Activated naive CD4-positive, alpha-beta T cell treated with anti-CD3 and anti-CD28 coated beads, Interleukin-2, amount 50 U/mL, for 24 hours (primary cell): ENCODE results near the gene LHFPL3.
"Not testable (repeated sequence)": the region's sequence is repeated elsewhere in the genome, so short reads cannot be mapped to it uniquely, and the experiment has no call there.

Source experiments
- H3K27ac Mint-ChIP-seq: one replicate; pipeline ENCODE4 v1.8.0; 2021; ENCODE audit warnings: mild to moderate bottlenecking, mixed read lengths
- H3K27me3 Mint-ChIP-seq: one replicate; pipeline ENCODE4 v1.8.0; 2021; ENCODE audit warnings: mixed read lengths
- H3K36me3 Mint-ChIP-seq: one replicate; pipeline ENCODE4 v1.8.0; 2021; ENCODE audit warnings: mixed read lengths
- H3K4me1 Mint-ChIP-seq: one replicate; pipeline ENCODE4 v1.8.0; 2021; ENCODE audit warnings: mixed read lengths
- H3K4me3 Mint-ChIP-seq: one replicate; pipeline ENCODE4 v1.8.0; 2021; ENCODE audit warnings: mild to moderate bottlenecking, mixed read lengths
- H3K9me3 Mint-ChIP-seq: one replicate; pipeline ENCODE4 v1.8.0; 2021; ENCODE audit warnings: mixed read lengths

Gene LHFPL3

GRCh38 chr7:104328296-104328969 is at the start of gene LHFPL3:
TSS of gene LHFPL3 (plus strand) at chr7:104328603.
- no peaks in the 10 kb centered on the region for H3K9me3 Mint-ChIP-seq
- H3K4me3 Mint-ChIP-seq = no peak within 1 kb of the TSS
- H3K27me3 Mint-ChIP-seq = peaks cover 46% of the 10 kb centered on the region

GRCh38 chr7:104281685-104282084 is 46.7 kb upstream of the LHFPL3 start:
- H3K27ac Mint-ChIP-seq, H3K36me3 Mint-ChIP-seq, H3K4me3 Mint-ChIP-seq, H3K27me3 Mint-ChIP-seq, H3K4me1 Mint-ChIP-seq, H3K9me3 Mint-ChIP-seq: not testable (repeated sequence)

More at GRCh38 chr7:104328296-104328969, at the start of gene LHFPL3:
- Mint-ChIP-seq H3K27ac (no peak within 1 kb of the TSS), H3K4me1 (peaks cover 9% of the 10 kb centered on the region), H3K36me3 (no peaks in the 10 kb centered on the region)

DNA sequence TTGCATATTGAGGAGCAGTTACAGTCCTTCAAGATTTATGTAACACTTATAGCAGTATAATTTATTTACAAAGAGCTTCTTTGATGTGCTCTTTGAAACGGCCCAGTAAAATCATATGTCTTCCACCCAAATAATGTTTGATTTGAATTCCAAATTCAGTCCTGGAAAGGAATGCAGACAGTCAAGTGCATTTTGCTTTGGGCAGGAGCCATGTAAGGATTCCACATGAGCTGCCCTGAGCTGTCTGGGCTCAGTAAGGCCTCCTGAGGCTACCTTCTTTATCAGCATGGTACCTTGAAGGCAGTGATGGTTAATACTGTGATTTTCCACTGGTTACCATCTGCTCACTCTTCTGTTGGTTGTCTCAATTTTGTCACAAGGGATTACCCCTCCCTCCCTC is 41.6 kb upstream of the LHFPL3 start:
- Mint-ChIP-seq H3K4me1 (no peaks in the 10 kb centered on the region), H3K27ac (no peak overlapping the region), H3K9me3 (no peaks in the 10 kb centered on the region), H3K4me3 (no peak overlapping the region), H3K36me3 (no peaks in the 10 kb centered on the region), H3K27me3 (peaks cover 11% of the 10 kb centered on the region)

GRCh38 chr7:104288137-104288536 is 40.3 kb upstream of the LHFPL3 start:
- H3K27ac Mint-ChIP-seq = no peak overlapping the region
- H3K36me3 Mint-ChIP-seq = no peaks in the 10 kb centered on the region
- peaks cover 9% of the 10 kb centered on the region for H3K27me3 Mint-ChIP-seq
- no peak overlapping the region for H3K4me3 Mint-ChIP-seq
- no peaks in the 10 kb centered on the region for H3K4me1 Mint-ChIP-seq
- no peaks in the 10 kb centered on the region for H3K9me3 Mint-ChIP-seq

- Mint-ChIP-seq H3K27ac (no peak overlapping the region), H3K9me3 (no peaks in the 10 kb centered on the region), H3K27me3 (peaks cover 16% of the 10 kb centered on the region), H3K36me3 (no peaks in the 10 kb centered on the region), H3K4me1 (no peaks in the 10 kb centered on the region), H3K4me3 (no peak overlapping the region)
Observed at GRCh38 chr7:104294291-104294690, 34.1 kb upstream of the LHFPL3 start.

- no peaks in the 10 kb centered on the region for H3K36me3 Mint-ChIP-seq
- no peaks in the 10 kb centered on the region for H3K4me1 Mint-ChIP-seq
- no peaks in the 10 kb centered on the region for H3K9me3 Mint-ChIP-seq
- peaks cover 15% of the 10 kb centered on the region for H3K27me3 Mint-ChIP-seq
- no peak overlapping the region for H3K27ac Mint-ChIP-seq
- no peak overlapping the region for H3K4me3 Mint-ChIP-seq
Observed at GRCh38 chr7:104296266-104296665, 32.1 kb upstream of the LHFPL3 start.

GRCh38 chr7:104296900-104297299 is 31.5 kb upstream of the LHFPL3 start:
- Mint-ChIP-seq H3K27ac (no peak overlapping the region), H3K36me3 (no peaks in the 10 kb centered on the region), H3K4me1 (no peaks in the 10 kb centered on the region), H3K27me3 (peaks cover 15% of the 10 kb centered on the region), H3K9me3 (no peaks in the 10 kb centered on the region), H3K4me3 (no peak overlapping the region)

DNA sequence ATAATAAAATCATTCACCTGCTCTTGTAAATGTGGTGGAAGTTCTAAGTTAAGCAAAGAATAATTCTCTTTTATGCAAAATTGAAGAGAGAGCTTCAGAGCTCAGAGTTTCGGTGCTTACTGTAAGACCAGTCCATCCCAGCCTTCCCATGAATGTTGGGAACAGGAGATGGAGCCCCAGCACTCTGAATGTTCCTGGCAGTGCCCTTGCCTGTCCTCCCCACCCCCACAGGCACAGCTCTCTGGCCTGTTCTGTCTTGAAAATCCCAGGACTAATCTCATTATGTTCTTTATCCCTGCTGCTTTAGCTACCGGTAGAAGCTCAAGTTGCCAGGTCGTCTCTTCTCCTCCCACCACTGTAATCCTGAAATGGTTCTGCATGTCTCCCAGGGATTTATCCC is 29.1 kb upstream of the LHFPL3 start:
- H3K4me1 Mint-ChIP-seq = no peaks in the 10 kb centered on the region

DNA sequence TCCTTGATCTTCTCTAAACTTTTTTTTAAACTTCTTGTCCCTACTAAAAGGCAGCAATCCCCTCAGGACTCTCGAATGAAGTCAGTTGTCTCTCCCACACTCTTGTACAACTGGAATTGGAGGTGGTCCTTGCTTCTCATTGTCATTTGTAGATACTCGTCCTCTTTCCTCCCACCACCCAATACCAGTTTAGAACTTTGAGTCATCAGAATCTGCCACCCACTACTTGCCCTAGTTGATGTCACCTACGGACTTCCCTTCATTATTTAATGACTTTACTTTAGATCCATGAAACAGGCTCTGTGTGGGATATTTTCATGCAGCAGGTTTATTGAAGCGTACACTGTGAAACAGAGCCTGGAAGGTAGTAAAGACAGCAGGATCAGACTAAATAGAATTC is 28.6 kb upstream of the LHFPL3 start:
- H3K4me3 Mint-ChIP-seq = no peak overlapping the region
- H3K27ac Mint-ChIP-seq = no peak overlapping the region
- H3K36me3 Mint-ChIP-seq = no peaks in the 10 kb centered on the region
- H3K27me3 Mint-ChIP-seq = peaks cover 12% of the 10 kb centered on the region
- H3K4me1 Mint-ChIP-seq = no peaks in the 10 kb centered on the region
- no peaks in the 10 kb centered on the region for H3K9me3 Mint-ChIP-seq

More for the DNA sequence above, 29.1 kb upstream of the LHFPL3 start:
- H3K36me3 Mint-ChIP-seq = no peaks in the 10 kb centered on the region
- no peak overlapping the region for H3K27ac Mint-ChIP-seq
- peaks cover 11% of the 10 kb centered on the region for H3K27me3 Mint-ChIP-seq
- H3K9me3 Mint-ChIP-seq = no peaks in the 10 kb centered on the region
- H3K4me3 Mint-ChIP-seq = no peak overlapping the region

- H3K36me3 Mint-ChIP-seq = no peaks in the 10 kb centered on the region
- H3K27ac Mint-ChIP-seq = no peak overlapping the region
- H3K9me3 Mint-ChIP-seq = peaks cover 5% of the 10 kb centered on the region
- no peak overlapping the region for H3K4me3 Mint-ChIP-seq
- no peaks in the 10 kb centered on the region for H3K4me1 Mint-ChIP-seq
- H3K27me3 Mint-ChIP-seq = peaks cover 12% of the 10 kb centered on the region
Observed at GRCh38 chr7:104306793-104307192, 21.6 kb upstream of the LHFPL3 start.

GRCh38 chr7:104317948-104318629 is 10.3 kb upstream of the LHFPL3 start:
- H3K36me3 Mint-ChIP-seq = no peaks in the 10 kb centered on the region
- peaks cover 2% of the 10 kb centered on the region for H3K27me3 Mint-ChIP-seq
- no peak overlapping the region for H3K4me3 Mint-ChIP-seq
- no peaks in the 10 kb centered on the region for H3K4me1 Mint-ChIP-seq
- H3K27ac Mint-ChIP-seq = no peak overlapping the region
- H3K9me3 Mint-ChIP-seq = peaks cover 43% of the 10 kb centered on the region

DNA sequence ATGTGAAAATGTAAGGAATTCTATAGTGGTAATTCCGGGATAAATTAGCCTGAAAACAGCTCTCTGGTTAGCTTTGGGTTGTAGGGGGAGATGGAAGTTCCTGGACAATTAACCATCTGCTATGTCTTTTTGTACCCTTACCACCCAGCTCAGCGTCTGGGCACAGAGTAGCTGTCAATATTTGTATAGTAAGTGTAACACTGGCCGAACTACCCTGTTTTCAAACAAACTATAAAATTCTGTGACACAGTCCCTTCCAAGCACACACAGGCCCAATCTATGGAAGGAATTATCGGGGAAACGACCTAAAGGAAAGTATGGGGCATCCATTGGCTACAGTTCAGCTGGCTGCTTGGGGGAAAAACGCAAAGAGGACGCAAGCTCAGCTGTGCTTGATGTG is 869 bp upstream of the LHFPL3 start:
- Mint-ChIP-seq H3K4me3 (no peak overlapping the region), H3K27me3 (peaks cover 41% of the 10 kb centered on the region), H3K9me3 (no peaks in the 10 kb centered on the region), H3K27ac (no peak overlapping the region), H3K36me3 (no peaks in the 10 kb centered on the region), H3K4me1 (peaks cover 9% of the 10 kb centered on the region)

GRCh38 chr7:104327938-104328295 is 486 bp upstream of the LHFPL3 start:
- no peaks in the 10 kb centered on the region for H3K9me3 Mint-ChIP-seq
- no peaks in the 10 kb centered on the region for H3K36me3 Mint-ChIP-seq
- H3K27me3 Mint-ChIP-seq = peaks cover 42% of the 10 kb centered on the region
- peaks cover 9% of the 10 kb centered on the region for H3K4me1 Mint-ChIP-seq
- H3K4me3 Mint-ChIP-seq = no peak overlapping the region
- no peak overlapping the region for H3K27ac Mint-ChIP-seq

DNA sequence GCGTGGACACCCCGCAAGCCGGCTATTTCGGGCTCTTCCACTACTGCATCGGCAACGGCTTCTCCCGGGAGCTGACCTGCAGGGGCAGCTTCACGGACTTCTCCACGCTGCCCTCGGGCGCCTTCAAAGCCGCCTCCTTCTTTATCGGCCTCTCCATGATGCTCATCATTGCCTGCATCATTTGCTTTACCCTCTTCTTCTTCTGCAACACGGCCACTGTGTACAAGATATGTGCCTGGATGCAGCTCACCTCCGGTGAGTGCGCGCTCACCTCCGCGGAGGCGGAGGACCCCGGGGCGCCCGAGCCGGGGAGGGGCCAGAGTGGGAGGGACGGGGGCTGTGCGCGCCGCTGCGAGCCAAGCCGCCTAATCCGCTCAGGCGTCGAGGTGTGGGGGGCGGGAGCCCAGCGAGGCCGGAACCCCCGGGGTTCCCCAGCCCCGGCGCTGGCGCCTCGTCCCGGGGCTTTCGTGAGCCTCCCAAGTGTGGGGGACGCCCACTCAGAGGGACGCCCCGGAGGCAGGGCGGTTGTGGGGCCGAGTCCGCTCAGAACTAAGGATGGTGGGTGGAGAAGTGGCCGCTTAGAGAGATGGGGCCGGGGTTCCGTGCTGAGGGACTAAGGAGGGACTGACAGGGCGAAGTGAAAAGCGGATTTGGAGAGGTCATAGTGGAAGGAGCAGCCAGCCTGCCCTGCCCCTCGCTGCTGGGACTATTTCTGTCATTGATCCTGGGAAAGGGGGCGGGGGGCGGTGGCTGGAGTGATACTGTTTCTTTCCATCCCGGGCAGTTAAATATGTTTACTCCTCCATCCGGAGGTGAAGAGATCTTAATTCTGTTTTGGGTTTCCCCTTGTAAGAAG is 795 bp downstream of the LHFPL3 start:
- H3K9me3 Mint-ChIP-seq = no peaks in the 10 kb centered on the region
- no peaks in the 10 kb centered on the region for H3K36me3 Mint-ChIP-seq
- peaks cover 50% of the 10 kb centered on the region for H3K27me3 Mint-ChIP-seq
- H3K4me3 Mint-ChIP-seq = no peak overlapping the region
- peaks cover 9% of the 10 kb centered on the region for H3K4me1 Mint-ChIP-seq
- H3K27ac Mint-ChIP-seq = no peak overlapping the region

DNA sequence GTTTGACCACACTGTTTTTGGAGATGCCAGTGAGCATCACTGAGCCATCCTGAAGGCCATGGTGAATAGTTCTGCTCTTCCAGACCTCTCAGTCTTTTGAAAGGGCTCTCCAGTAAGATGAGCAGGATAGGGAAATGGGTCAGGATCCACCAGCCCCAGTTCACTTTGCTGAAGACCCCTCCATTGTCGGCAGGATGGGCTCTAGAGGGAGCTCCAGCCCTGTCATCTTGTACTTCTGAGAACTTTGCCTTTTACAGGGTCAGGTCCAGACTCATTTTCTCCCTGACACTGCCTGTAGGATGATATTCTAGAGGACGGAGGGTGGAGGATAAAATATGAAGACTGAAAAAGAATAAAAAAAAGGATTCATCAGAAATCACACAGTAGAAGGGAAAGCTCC is 13.1 kb downstream of the LHFPL3 start:
- Mint-ChIP-seq H3K36me3 (no peaks in the 10 kb centered on the region), H3K27me3 (peaks cover 4% of the 10 kb centered on the region), H3K9me3 (no peaks in the 10 kb centered on the region), H3K4me1 (no peaks in the 10 kb centered on the region), H3K27ac (no peak overlapping the region), H3K4me3 (no peak overlapping the region)

- no peak overlapping the region for H3K27ac Mint-ChIP-seq
- H3K4me1 Mint-ChIP-seq = no peaks in the 10 kb centered on the region
- no peaks in the 10 kb centered on the region for H3K36me3 Mint-ChIP-seq
- no peak overlapping the region for H3K4me3 Mint-ChIP-seq
- H3K27me3 Mint-ChIP-seq = peaks cover 5% of the 10 kb centered on the region
- H3K9me3 Mint-ChIP-seq = no peaks in the 10 kb centered on the region
Observed at GRCh38 chr7:104352736-104353135, 24.3 kb downstream of the LHFPL3 start.
